Activated CD4-positive, CD25-positive, alpha-beta regulatory T cell treated with anti-CD3 and anti-CD28 coated beads, Interleukin-2, amount 50 U/mL, for 16 hours (primary cell): ENCODE results near the gene MAP7D1.
"Not testable (repeated sequence)": the region's sequence is repeated elsewhere in the genome, so short reads cannot be mapped to it uniquely, and the experiment has no call there.

Experiments
- DNase-seq: peaks from one replicate; pipeline ENCODE4 v3.0.0-alpha.2; 2020; ENCODE audit warnings: low read depth, low spot score

MAP7D1 gene

DNA sequence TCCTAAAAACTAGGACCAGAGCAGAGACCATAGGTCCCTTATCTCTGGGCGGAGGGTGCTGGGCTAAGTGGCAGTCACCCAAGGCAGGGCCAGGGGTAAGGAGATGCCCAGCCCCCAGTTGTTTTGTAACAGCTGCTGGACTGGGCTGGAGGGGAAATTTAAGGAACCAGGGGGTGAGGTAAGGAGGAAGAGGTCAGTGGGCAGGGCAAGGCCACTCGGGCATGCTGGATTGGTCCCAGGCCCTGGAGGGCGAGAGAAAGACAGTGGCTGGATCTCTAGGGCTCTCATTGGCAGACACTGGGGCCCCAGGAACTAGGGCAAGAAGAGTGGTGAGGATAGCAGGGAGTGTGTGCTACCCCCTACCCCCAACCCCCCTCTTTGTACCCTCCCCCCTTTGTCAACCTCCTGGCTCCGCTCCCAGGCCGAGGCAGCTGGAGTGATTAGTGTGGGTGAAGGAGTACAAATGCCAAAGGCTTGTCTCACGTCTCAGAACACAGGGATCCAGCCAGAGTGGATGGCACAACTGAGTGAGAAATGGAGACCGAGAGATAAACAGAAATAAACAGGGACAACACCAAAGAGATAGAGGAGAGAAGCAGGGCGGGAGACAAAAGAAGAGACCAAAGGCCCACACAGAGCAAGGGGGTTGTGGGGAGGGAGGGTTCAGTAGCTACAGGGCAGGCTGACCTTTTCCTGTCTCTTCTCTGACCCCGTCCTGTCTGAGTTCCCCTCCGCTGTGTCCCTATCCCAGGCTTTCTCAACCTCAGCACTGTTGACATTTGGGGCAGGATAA lies 47.8 kb downstream of the MAP7D1 start:
- no peak for DNase-seq

DNA sequence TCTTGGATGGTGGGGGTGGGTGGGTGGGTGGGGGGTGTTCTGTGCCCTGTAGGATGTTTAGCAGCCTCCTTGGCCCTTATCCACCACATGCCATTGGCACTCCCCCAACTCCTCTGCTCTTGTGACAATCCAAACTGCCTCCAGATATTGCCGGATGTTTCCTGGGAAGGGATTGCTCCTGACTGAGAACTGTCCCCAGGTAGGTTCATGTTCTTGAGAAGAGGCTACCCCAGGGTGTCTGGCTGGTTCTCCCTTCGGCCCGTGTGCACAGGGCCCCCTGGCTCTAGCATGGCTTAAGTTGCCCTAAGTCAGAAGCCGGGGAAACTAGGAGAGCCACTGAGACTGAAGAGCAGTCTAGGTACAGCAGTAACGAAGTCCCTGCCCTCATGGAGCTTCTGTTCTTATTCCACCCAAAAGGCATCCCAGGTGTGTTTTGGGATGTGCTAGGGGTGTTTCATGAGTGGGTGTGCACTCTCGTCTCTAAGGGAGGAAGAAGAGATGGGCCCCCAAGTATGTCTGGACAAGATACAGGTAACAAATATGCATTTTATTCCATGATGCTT lies 48.5 kb downstream of the MAP7D1 start:
- DNase-seq: no peak

DNA sequence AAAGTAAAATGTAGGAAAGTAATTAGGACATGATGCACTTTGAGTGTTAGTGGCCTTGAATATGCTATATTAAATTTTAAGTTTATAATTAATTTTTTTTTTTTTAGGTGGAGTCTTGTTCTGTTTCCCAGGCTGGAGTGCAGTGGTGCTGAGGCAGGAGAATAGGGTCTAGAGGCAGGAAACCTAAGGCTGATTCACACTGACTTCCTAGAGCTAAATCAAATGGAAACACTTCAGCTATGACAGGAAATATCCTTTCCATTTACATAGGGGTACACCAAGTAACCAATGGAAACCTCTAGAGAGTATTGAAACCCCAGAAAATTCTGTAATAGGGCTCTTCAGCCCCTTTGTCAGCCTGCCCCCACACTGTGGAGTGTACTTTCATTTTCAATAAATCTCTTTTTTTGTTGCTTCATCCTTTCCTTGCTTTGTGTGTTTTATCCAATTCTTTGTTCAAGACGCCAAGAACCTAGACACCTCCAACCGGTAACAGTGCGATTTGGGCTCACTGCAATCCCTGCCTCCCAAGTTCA lies 50.4 kb downstream of the MAP7D1 start:
- DNase-seq: no peak

GRCh38 chr1:36207339-36207738 lies 51.4 kb downstream of the MAP7D1 start:
- no peak for DNase-seq

- DNase-seq: no peak
These were observed 53.2 kb downstream of the MAP7D1 start for GRCh38 chr1:36208978-36209703.

DNA sequence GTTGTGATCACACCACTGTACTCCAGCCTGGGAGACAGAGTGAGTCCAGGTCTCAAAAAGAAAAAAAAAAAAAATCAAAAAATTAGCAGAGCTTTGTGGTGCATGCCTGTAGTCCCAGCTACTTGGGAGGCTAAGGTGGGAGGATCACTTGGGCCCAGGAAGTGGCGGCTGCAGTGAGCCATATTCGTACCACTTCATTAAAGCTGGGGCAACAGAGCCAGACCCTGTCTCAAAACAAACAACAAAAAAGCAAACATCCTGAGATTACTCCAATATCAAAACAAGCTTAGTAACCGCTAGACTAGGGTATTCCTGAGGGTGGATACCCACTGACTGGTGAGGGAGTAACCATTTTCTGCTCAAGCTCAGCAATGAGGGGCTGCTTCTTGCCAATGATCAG lies 55.3 kb downstream of the MAP7D1 start:
- DNase-seq: no peak

- DNase-seq: no peak
These were observed 55.9 kb downstream of the MAP7D1 start for GRCh38 chr1:36211841-36212240.

- no peak for DNase-seq
These were observed 56.8 kb downstream of the MAP7D1 start for GRCh38 chr1:36212782-36213181.

DNA sequence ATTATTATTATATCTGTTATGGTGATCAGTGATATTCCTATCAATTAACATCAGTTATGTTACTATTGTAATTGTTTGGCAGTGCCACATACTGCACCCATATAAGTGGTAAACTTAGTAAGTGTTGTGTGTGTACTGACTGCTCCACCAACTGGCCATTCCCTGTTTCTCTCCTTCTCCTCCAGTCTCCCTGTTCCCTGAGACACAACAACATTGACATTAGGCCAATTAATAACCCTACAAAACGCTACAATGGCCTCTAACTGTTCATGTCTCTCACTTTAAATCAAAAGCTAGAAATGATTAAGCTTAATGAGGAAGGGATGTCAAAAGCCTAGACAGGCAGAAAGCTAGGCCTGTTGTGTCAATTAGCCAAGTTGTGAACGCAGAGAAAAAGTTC lies 61.7 kb downstream of the MAP7D1 start:
- DNase-seq: no peak

DNA sequence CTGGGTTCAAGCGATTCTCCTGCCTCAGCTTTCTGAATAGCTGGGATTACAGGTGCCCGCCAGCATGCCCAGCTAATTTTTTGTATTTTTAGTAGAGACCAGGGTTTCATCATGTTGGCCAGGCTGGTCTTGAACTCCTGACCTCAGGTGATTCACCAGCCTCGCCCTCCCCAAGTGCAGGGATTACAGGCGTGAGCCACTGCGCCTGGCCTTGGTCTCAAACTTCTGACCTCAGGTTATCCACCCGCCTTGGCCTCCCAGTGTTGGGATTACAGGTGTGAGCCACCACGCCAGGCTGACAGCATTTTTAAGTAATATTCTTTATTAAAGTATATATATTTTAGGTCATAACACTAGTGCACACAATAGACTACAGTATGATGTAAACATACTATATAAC lies 65.9 kb downstream of the MAP7D1 start:
- DNase-seq: not testable (repeated sequence)

DNA sequence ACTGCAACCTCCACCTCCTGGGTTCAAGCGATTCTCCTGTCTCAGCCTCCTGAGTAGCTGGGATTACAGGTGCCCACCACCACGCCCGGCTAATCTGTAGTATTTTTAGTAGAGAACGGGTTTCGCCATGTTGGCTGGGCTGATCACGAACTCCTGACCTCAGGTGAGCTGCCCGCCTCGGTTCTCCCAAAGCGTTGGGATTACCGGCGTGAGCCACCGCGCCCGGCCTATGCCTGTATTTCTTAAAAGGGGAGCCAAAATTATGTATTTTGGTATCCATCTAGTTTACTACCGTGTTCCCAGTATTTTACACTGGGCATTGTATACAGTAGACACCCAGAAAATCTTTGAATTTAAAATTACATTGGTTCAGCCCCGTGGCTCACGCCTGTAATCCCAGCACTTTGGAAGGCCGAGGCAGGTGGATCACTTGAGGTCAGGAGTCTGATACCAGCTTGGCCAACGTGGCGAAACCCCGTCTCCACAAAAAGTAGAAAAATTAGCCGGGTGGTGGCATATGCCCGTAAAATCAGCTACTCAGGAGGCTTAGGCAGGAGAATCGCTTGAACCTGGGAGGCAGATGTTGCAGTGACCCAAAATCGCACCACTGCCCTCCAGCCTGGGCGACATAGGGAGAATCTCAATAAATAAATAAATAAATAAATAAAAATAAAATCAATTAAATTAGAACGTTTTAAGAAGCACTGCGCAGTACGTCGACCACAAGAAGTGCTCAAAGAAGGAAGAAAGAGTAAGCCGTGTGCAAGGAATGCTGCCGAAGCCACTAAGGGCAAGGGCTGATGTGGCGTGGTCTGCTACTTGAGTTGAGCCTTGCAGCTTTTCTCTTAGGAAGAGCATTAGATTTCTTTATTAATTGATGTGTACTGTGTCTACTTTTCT lies 66.8 kb downstream of the MAP7D1 start:
- no peak for DNase-seq

DNA sequence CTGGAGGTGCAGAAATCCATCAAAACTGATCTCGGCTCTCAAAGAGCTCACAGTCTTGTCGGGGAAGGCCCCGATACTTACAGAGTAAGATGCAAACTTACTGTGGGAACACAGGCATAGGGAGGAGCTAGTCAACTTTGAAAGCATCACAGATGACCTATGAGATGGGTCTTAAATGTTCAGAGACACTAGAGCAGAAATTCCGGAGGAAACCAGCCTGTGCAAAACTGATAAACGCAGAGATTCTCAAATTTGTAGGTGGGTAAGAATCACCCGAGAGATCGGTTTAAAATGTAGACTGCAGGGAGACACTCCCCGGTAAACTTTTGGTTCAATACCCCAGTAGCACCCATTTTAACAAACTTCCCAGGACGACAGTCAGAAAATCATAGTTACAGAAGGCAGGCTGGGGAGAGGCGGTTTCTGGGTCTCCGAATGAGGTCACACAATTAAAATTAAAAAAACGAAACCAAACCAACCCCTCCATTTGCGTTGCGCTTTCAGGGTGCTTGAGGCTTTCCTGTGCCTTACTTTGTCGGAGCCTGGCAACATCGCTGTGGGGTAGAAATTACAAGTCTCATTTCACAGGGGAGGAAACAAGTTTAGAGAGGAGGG lies 67.5 kb downstream of the MAP7D1 start:
- DNase-seq: peak; percentile 4

- peak; percentile 99 for DNase-seq
These were observed 68.1 kb downstream of the MAP7D1 start, which contains the start of gene THRAP3 for GRCh38 chr1:36223996-36224536. THRAP3 (plus strand) TSS chr1:36224443; CDS start chr1:36282564, 58,121 bp downstream.

GRCh38 chr1:36224537-36225282 lies 68.8 kb downstream of the MAP7D1 start:
- no peak for DNase-seq

GRCh38 chr1:36225283-36225899 lies 69.4 kb downstream of the MAP7D1 start:
- DNase-seq: no peak

GRCh38 chr1:36230279-36230678 lies 74.3 kb downstream of the MAP7D1 start:
- not testable (repeated sequence) for DNase-seq
